Activated T-cell treated with anti-CD3 and anti-CD28 coated beads, Interleukin-2, amount 50 U/mL, for 72 hours (primary cell): ENCODE results near the gene C3. TPM values are rescaled to one million over a fixed set of nuclear protein-coding genes. Genes with fewer than 3 reads are reported as not detected.

Experiments used
- ATAC-seq, 2 donors: fragments of 150-1000 bp; cut with Tn5 transposase; replicated peaks in 1 of 2; 2 replicates each; pipeline ENCODE4 v1.10.0; 2021; ENCODE audit warnings: moderate library complexity in 2 of 2, mild to moderate bottlenecking in 1 of 2
- DNase-seq, 2 donors: peaks; one replicate each; pipeline ENCODE4 v3.0.0; 2021 to 2022; ENCODE audit warnings: mixed read lengths in 1 of 2
- H3K27ac Mint-ChIP-seq: one replicate; pipeline ENCODE4 v1.8.0; 2022; ENCODE audit warnings: mild to moderate bottlenecking, moderate library complexity, mixed read lengths
- H3K27me3 Mint-ChIP-seq: one replicate; pipeline ENCODE4 v1.8.0; 2022; ENCODE audit warnings: low read depth, mixed read lengths
- H3K36me3 Mint-ChIP-seq, 2 donors: one replicate each; pipeline ENCODE4 v1.8.0; 2022; ENCODE audit warnings: mixed read lengths in 2 of 2, mild to moderate bottlenecking in 1 of 2; ENCODE audit not compliant: insufficient read depth in 2 of 2
- H3K4me1 Mint-ChIP-seq: one replicate; pipeline ENCODE4 v1.8.0; 2022; ENCODE audit warnings: low read depth, mixed read lengths
- H3K4me3 Mint-ChIP-seq, 2 donors: one replicate each; pipeline ENCODE4 v1.8.0; 2022; ENCODE audit warnings: mild to moderate bottlenecking in 2 of 2, mixed read lengths in 2 of 2, moderate library complexity in 2 of 2
- H3K9me3 Mint-ChIP-seq, 2 donors: one replicate each; pipeline ENCODE4 v1.8.0; 2022; ENCODE audit warnings: mixed read lengths in 2 of 2
- total RNA-seq, 2 donors: library from RNA; stranded (reverse); gene quantifications; one replicate each; pipeline ENCODE4 v1.2.3, GENCODE V29; 2022

Gene C3
- total RNA-seq, 2 donors from 2014 or later: 1.8 to 2.5 TPM

DNA sequence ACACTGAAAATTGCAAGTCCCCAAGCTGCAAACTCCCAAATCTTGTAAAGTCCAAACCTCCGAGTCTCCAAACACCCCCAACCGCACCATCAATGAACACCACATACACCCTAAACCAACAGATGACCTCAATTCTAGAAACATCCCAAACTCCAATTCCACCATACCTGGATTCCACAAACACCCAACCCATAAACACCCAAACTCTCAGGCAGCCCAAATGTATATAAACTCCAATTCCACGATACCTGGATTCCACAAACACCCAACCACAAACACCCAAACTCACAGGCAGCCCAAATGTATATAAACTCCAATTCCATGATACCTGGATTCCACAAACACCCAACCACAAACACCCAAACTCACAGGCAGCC, 470 bp downstream of the C3 start:
- Mint-ChIP-seq H3K4me3 (no peak overlapping the region), H3K36me3 (peaks cover 0 to 4% of the 10 kb centered on the region in 2 donors), H3K9me3 (peaks cover 3 to 5% of the 10 kb centered on the region in 2 donors), H3K4me1 (peaks cover 26% of the 10 kb centered on the region), H3K27ac (no peak overlapping the region), H3K27me3 (peaks cover 7% of the 10 kb centered on the region)
- no peak for ATAC-seq
- DNase-seq: no peak

DNA sequence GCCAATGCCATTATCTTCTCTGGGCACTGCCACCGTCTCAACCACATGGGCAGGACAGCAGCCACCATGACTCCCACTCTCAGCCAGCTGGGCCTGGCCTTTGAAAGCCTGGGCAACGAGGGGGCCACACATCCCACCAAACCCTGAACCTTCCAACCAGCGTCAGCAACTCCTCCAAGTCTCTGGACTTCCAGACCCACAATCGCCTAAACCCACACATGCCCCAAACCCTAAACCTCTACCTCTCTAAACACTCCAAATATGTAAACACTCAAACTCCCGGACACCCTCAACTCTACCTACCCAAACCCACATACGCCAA, 949 bp downstream of the C3 start:
- peaks cover 3 to 5% of the 10 kb centered on the region in 2 donors for H3K9me3 Mint-ChIP-seq
- DNase-seq (no peak), ATAC-seq (no peak)
- H3K27me3 Mint-ChIP-seq: peaks cover 7% of the 10 kb centered on the region
- H3K27ac Mint-ChIP-seq: no peak overlapping the region
- H3K4me3 Mint-ChIP-seq: no peak overlapping the region
- peaks cover 26% of the 10 kb centered on the region for H3K4me1 Mint-ChIP-seq
- peaks cover 0 to 4% of the 10 kb centered on the region in 2 donors for H3K36me3 Mint-ChIP-seq

- Mint-ChIP-seq H3K27me3 (peaks cover 7% of the 10 kb centered on the region), H3K4me3 (no peak overlapping the region), H3K4me1 (peaks cover 26% of the 10 kb centered on the region), H3K9me3 (peaks cover 3 to 5% of the 10 kb centered on the region in 2 donors), H3K36me3 (peaks cover 0 to 4% of the 10 kb centered on the region in 2 donors), H3K27ac (no peak overlapping the region)
- ATAC-seq (peak; percentile 53 to 64), DNase-seq (peak; percentile 29 to 33)
These were observed 1.5 kb downstream of the C3 start for GRCh38 chr19:6718741-6719539.

GRCh38 chr19:6718111-6718740, 2.2 kb downstream of the C3 start:
- ATAC-seq (peak; percentile 10 to 22), DNase-seq (peak in 1 of 2 donors; percentile 26)
- Mint-ChIP-seq H3K36me3 (peaks cover 0 to 4% of the 10 kb centered on the region in 2 donors), H3K4me3 (no peak overlapping the region), H3K4me1 (peaks cover 26% of the 10 kb centered on the region), H3K27ac (no peak overlapping the region), H3K9me3 (peaks cover 3 to 5% of the 10 kb centered on the region in 2 donors), H3K27me3 (peaks cover 7% of the 10 kb centered on the region)

- no peak overlapping the region for H3K4me3 Mint-ChIP-seq
- ATAC-seq (no peak), DNase-seq (no peak)
- H3K36me3 Mint-ChIP-seq: peaks cover 0 to 4% of the 10 kb centered on the region in 2 donors
- peaks cover 24% of the 10 kb centered on the region for H3K4me1 Mint-ChIP-seq
- H3K9me3 Mint-ChIP-seq: peaks cover 3 to 5% of the 10 kb centered on the region in 2 donors
- no peak overlapping the region for H3K27ac Mint-ChIP-seq
- peaks cover 7% of the 10 kb centered on the region for H3K27me3 Mint-ChIP-seq
These were observed 2.9 kb downstream of the C3 start for GRCh38 chr19:6717441-6717971.

DNA sequence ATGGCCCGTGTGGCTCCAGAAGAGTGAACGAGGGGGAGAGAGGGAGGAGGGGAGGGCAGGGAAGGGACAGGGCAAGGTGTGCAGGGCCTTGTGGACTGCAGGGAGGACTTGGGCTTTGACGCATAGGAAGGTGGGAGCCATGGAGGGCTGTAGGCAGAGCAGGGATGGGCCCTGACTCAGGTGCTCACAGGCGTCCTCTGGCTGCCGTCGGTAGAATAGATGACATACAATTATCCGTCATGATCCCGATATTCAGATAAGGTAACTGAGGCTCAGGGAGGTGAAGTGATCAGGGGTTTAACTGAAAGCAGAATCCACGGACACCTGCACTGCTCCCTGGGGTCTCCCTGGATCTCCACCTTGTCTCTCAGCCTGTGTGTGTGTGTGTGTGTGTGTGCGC, 3.4 kb downstream of the C3 start:
- Mint-ChIP-seq H3K9me3 (peaks cover 3 to 5% of the 10 kb centered on the region in 2 donors), H3K27me3 (peaks cover 7% of the 10 kb centered on the region), H3K27ac (no peak overlapping the region), H3K4me3 (no peak overlapping the region), H3K4me1 (peaks cover 20% of the 10 kb centered on the region), H3K36me3 (peaks cover 0 to 4% of the 10 kb centered on the region in 2 donors)
- DNase-seq: no peak
- ATAC-seq: no peak

GRCh38 chr19:6716610-6716970, 3.9 kb downstream of the C3 start:
- Mint-ChIP-seq H3K36me3 (peaks cover 0 to 4% of the 10 kb centered on the region in 2 donors), H3K9me3 (peaks cover 3 to 5% of the 10 kb centered on the region in 2 donors), H3K4me1 (peaks cover 16% of the 10 kb centered on the region), H3K27me3 (peaks cover 9% of the 10 kb centered on the region), H3K27ac (no peak overlapping the region), H3K4me3 (no peak overlapping the region)
- DNase-seq: no peak
- ATAC-seq: no peak

GRCh38 chr19:6714749-6715555, 5.5 kb downstream of the C3 start:
- peaks cover 19% of the 10 kb centered on the region for H3K4me1 Mint-ChIP-seq
- peaks cover 3 to 5% of the 10 kb centered on the region in 2 donors for H3K9me3 Mint-ChIP-seq
- peaks cover 0 to 4% of the 10 kb centered on the region in 2 donors for H3K36me3 Mint-ChIP-seq
- H3K27ac Mint-ChIP-seq: no peak overlapping the region
- DNase-seq: no peak
- H3K4me3 Mint-ChIP-seq: no peak overlapping the region
- no peak for ATAC-seq
- peaks cover 26% of the 10 kb centered on the region for H3K27me3 Mint-ChIP-seq

GRCh38 chr19:6713773-6714692, 6.4 kb downstream of the C3 start:
- Mint-ChIP-seq H3K4me3 (no peak overlapping the region), H3K9me3 (peaks cover 3 to 5% of the 10 kb centered on the region in 2 donors), H3K27ac (no peak overlapping the region), H3K36me3 (peaks cover 0 to 4% of the 10 kb centered on the region in 2 donors), H3K4me1 (peaks cover 21% of the 10 kb centered on the region), H3K27me3 (peaks cover 35% of the 10 kb centered on the region)
- DNase-seq (no peak), ATAC-seq (no peak)

DNA sequence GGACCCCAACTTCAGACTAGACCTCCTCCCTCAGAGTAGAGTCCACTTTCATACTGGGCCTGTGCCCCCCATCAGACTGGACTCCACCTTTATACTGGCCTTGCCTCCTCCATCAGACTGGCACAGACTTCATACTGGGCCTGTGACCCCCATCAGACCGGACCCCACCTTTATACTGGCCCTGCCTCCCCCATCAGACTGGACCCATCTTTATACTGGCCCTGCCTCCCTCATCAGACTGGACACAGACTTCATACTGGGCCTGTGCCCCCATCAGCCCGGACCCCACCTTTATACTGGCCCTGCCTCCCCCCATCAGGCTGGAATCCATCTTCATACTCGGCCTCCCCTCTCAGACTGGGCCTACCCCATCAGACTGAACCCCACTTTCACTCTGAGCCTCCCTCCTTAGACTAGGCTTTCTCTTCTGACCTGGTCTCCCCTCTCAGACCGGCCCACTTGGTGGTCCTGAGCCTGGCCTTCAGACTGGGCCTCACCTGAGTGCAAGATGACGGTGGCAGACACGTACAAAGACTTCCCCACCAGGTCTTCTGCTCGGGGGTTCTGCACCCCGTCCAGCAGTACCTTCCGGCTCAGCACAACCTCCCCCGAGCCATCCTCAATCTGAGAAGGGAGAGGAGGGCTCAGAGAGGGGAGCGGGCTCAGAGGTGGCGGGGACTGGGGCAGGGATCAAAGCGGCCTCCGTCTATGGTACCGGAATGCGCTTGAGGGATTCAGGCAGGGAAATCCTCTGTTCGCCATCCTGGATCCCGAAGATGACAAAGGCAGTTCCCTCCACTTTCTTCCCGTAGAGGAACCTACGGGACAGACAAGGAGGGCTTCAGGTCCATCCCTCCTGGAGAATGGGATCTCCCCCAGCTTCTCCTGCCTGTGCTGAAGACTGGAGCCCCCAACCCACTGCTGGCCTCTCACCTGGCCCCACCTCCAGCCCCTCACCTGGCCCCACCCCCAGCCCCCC, 7.5 kb downstream of the C3 start:
- Mint-ChIP-seq H3K27ac (no peak overlapping the region), H3K4me1 (peaks cover 21% of the 10 kb centered on the region), H3K9me3 (peaks cover 3 to 5% of the 10 kb centered on the region in 2 donors), H3K36me3 (peaks cover 0 to 4% of the 10 kb centered on the region in 2 donors), H3K27me3 (peaks cover 46% of the 10 kb centered on the region), H3K4me3 (no peak overlapping the region)
- ATAC-seq (no peak), DNase-seq (no peak)

GRCh38 chr19:6712231-6712630, 8.2 kb downstream of the C3 start:
- Mint-ChIP-seq H3K9me3 (peaks cover under 1% of the 10 kb centered on the region in 2 donors), H3K36me3 (no peaks in the 10 kb centered on the region), H3K4me3 (no peak overlapping the region), H3K27me3 (peaks cover 41% of the 10 kb centered on the region), H3K4me1 (peaks cover 13% of the 10 kb centered on the region), H3K27ac (no peak overlapping the region)
- ATAC-seq (no peak), DNase-seq (no peak)
